ENCODE data around the gene PRKCSH. TPM values are rescaled to one million over a fixed set of nuclear protein-coding genes. Genes with fewer than 3 reads are reported as not detected.

PRKCSH gene
- total RNA-seq, 1 experiment from 2014 or later: 431 TPM

DNA sequence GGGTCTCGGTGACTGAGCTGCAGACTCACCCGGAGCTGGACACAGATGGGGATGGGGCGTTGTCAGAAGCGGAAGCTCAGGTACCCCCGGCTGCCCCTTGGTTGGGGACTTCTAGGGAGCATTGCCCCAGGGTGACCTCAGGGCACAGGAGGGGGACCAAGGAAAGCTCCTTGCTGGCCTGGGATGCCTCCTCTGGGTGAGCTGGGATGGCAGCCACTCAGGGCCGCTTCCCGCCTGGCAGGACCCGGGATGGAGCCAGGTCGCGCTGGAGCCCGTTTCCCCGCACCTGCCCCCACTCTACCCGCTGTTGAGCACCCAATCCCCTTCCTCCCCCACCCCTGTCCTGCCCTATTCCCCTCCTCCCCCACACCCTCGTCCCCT lies 10.8 kb downstream of the PRKCSH start:
- no peak overlapping the region for H2BK15ac ChIP-seq (ENCODE audit: low read depth, low read length)
- no peak overlapping the region for H3K14ac ChIP-seq (ENCODE audit: insufficient read depth, low read length)
- no peak overlapping the region for H3K56ac ChIP-seq (ENCODE audit: insufficient read length, low read depth, low read length)
- H3K4ac ChIP-seq (ENCODE audit: low read depth, low read length): no peak overlapping the region
- no peak overlapping the region for H4K8ac ChIP-seq (replicated peaks; ENCODE audit: insufficient read length, low read depth, low read length)
- H3K27me3 Mint-ChIP-seq (ENCODE audit: low read depth): no peaks in the 10 kb centered on the region
- H3T11ph ChIP-seq (ENCODE audit: low read length): no peak overlapping the region
- no peak overlapping the region for H3K18ac ChIP-seq (ENCODE audit: insufficient read length, low read depth, low read length)
- no peak overlapping the region for H2BK20ac ChIP-seq (ENCODE audit: low read depth, low read length, poor library complexity, severe bottlenecking)
- no peak overlapping the region for H2AFZ ChIP-seq (ENCODE audit: low read length)
- no peaks in the 10 kb centered on the region for H3K4me1 ChIP-seq (ENCODE audit: insufficient read depth, low read length)
- peaks cover 17 to 68% (median 65%) of the 10 kb centered on the region in 3 experiments; a peak in 6 of 7 replicates for H3K36me3 Mint-ChIP-seq (ENCODE audit: insufficient read depth in 1 of 3, low read depth in 3 of 3)
- no peak overlapping the region for H3K4me3 Mint-ChIP-seq
- H3K4me1 Mint-ChIP-seq: peaks cover 0 to 8% of the 10 kb centered on the region in 2 experiments; a peak in 3 of 4 replicates
- H3K27ac Mint-ChIP-seq: no peak overlapping the region
- DNase-seq: peak; percentile 33
- H2BK120ac ChIP-seq (ENCODE audit: low read depth, low read length, poor library complexity, severe bottlenecking): no peak overlapping the region
- peaks cover 4% of the 10 kb centered on the region for H3K79me1 ChIP-seq (ENCODE audit: insufficient read depth, low read depth, low read length, poor library complexity, severe bottlenecking)
- no peaks in the 10 kb centered on the region for H3K23me2 ChIP-seq (ENCODE audit: insufficient read length, low read depth, low read length, poor library complexity, severe bottlenecking)
- no peak overlapping the region for H4K91ac ChIP-seq (ENCODE audit: insufficient read length, low read depth, low read length)
- H3K9me3 ChIP-seq (ENCODE audit: control insufficient read depth, low read depth, low read length): no peaks in the 10 kb centered on the region
- no peak overlapping the region for H3K9ac ChIP-seq (ENCODE audit: extremely low read depth, insufficient read length, low read length)
- H2BK12ac ChIP-seq (ENCODE audit: insufficient read length, low read depth, low read length): no peak overlapping the region
- no peak overlapping the region for H2AK5ac ChIP-seq (ENCODE audit: insufficient read length, low read length)
- TF ChIP-seq, protein P1, sequence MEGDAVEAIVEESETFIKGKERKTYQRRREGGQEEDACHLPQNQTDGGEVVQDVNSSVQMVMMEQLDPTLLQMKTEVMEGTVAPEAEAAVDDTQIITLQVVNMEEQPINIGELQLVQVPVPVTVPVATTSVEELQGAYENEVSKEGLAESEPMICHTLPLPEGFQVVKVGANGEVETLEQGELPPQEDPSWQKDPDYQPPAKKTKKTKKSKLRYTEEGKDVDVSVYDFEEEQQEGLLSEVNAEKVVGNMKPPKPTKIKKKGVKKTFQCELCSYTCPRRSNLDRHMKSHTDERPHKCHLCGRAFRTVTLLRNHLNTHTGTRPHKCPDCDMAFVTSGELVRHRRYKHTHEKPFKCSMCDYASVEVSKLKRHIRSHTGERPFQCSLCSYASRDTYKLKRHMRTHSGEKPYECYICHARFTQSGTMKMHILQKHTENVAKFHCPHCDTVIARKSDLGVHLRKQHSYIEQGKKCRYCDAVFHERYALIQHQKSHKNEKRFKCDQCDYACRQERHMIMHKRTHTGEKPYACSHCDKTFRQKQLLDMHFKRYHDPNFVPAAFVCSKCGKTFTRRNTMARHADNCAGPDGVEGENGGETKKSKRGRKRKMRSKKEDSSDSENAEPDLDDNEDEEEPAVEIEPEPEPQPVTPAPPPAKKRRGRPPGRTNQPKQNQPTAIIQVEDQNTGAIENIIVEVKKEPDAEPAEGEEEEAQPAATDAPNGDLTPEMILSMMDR (conservative IDR thresholded peaks at IDR 0.05): no peak
- no peak overlapping the region for H3K23ac ChIP-seq (ENCODE audit: insufficient read length, low read depth, low read length)
- WGBS (ENCODE audit: extremely low coverage, insufficient read length, low lambda C conversion rate): no CpG with 5 or more reads among the region's 14 CpGs
- no peak overlapping the region for H4K5ac ChIP-seq (ENCODE audit: insufficient read length, low read depth, low read length)
- no peaks in the 10 kb centered on the region for H4K20me1 ChIP-seq (ENCODE audit: control insufficient read depth, insufficient read depth, insufficient read length)
- no peak overlapping the region for H2BK5ac ChIP-seq (ENCODE audit: insufficient read length, low read length)
- no peaks in the 10 kb centered on the region for H3K79me2 ChIP-seq (ENCODE audit: insufficient read depth, low read length)
- H3K27me3 ChIP-seq (ENCODE audit: insufficient read depth, low read length): no peaks in the 10 kb centered on the region
- H3K4me2 ChIP-seq (ENCODE audit: insufficient read depth, insufficient read length, low read length): no peak overlapping the region
- H3K9me3 Mint-ChIP-seq: no peaks in the 10 kb centered on the region
- H3K27ac ChIP-seq (ENCODE audit: insufficient read length, low read depth, low read length): no peak overlapping the region

All from H9 (cell line).